ENCODE data around the gene APLN. TPM values are rescaled to one million over a fixed set of nuclear protein-coding genes. Genes with fewer than 3 reads are reported as not detected.

Gene APLN
- total RNA-seq, 4 donors from 2014 or later, result 0.13 to 0.38 (median 0.29) TPM

DNA sequence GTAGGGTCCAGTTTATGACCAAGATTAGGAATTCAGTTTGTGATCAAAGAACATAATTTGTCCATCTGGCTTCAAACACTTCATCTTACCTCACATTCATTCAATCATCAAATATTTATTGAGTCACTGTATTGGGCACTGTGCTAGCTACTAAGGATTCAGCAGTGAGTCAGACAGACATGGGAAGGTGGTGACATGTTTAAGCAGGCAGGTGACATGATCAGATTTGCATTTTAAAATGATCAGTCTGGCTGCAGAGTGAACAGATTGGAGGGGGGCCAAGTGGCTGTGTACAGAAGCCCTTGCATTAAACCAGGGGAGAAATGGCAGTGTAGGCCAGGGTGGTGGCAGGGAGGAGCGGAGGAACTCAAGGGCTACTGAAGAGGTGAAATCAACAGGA lies 25.1 kb upstream of the APLN start:
- Histone ChIP-seq H3K4me1 (peaks cover 14% of the 10 kb centered on the region), H3K4me3 (no peak overlapping the region), H3K27me3 (no peaks in the 10 kb centered on the region), H3K27ac (no peak overlapping the region), H3K36me3 (no peaks in the 10 kb centered on the region), H3K9me3 (no peaks in the 10 kb centered on the region)
- no peak for DNase-seq (ENCODE audit: low spot score in 2 of 2)
- no peak for TF ChIP-seq POLR2A (IDR thresholded peaks at IDR 0.05)
- TF ChIP-seq, protein P1, sequence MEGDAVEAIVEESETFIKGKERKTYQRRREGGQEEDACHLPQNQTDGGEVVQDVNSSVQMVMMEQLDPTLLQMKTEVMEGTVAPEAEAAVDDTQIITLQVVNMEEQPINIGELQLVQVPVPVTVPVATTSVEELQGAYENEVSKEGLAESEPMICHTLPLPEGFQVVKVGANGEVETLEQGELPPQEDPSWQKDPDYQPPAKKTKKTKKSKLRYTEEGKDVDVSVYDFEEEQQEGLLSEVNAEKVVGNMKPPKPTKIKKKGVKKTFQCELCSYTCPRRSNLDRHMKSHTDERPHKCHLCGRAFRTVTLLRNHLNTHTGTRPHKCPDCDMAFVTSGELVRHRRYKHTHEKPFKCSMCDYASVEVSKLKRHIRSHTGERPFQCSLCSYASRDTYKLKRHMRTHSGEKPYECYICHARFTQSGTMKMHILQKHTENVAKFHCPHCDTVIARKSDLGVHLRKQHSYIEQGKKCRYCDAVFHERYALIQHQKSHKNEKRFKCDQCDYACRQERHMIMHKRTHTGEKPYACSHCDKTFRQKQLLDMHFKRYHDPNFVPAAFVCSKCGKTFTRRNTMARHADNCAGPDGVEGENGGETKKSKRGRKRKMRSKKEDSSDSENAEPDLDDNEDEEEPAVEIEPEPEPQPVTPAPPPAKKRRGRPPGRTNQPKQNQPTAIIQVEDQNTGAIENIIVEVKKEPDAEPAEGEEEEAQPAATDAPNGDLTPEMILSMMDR (IDR thresholded peaks at IDR 0.05), result no peak
- TF ChIP-seq EP300 (IDR thresholded peaks at IDR 0.05), result no peak
- TF ChIP-seq POLR2AphosphoS5 (IDR thresholded peaks at IDR 0.05), result no peak
- 97% methylated on average over 1 of the region's 1 CpG for WGBS

DNA sequence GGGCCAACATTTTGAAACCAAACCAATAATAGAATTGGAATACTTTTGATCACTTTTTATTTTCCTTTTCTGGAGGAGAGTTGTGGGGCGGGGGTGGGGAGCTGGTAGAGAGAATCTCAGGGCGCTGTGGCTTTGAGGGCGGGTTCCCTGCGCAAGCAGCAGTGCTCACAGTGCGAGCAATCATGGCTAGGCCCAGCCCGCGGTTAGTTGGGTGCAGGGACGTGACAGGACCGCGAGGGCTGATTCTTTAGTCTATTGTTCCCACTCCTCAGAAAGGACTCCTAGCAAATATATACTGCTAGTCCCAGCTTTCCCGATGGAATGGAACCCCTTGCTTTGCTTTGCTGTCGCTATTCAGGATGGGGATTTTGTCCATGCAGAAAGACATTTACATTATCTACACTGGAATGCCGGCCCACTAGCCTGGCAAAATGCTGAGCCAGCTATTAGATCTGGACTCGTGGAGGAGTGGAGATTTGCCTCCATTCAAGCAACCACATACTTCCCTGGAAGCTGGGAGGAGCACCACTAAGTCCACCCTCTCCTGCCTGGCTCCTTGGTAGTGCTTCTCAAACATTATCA lies 23.9 kb upstream of the APLN start:
- H3K27ac ChIP-seq, result peak overlapping the region; percentile 78
- no peaks in the 10 kb centered on the region for H3K36me3 ChIP-seq
- peak overlapping the region; percentile 51 for H3K4me3 ChIP-seq
- H3K4me1 ChIP-seq, result peaks cover 14% of the 10 kb centered on the region
- H3K27me3 ChIP-seq, result no peaks in the 10 kb centered on the region
- no peak for DNase-seq (ENCODE audit: low spot score in 2 of 2)
- H3K9me3 ChIP-seq, result no peaks in the 10 kb centered on the region
- 40% methylated on average over 14 of the region's 14 CpGs for WGBS
- TF ChIP-seq POLR2AphosphoS5 (IDR thresholded peaks at IDR 0.05) (no peak), EP300 (IDR thresholded peaks at IDR 0.05) (no peak), POLR2A (IDR thresholded peaks at IDR 0.05) (no peak)
- TF ChIP-seq, protein P1 (IDR thresholded peaks at IDR 0.05), result no peak

- Histone ChIP-seq H3K27ac (no peak overlapping the region), H3K4me1 (peaks cover 2% of the 10 kb centered on the region), H3K9me3 (no peaks in the 10 kb centered on the region), H3K4me3 (no peak overlapping the region), H3K27me3 (no peaks in the 10 kb centered on the region), H3K36me3 (no peaks in the 10 kb centered on the region)
- no peak for DNase-seq (ENCODE audit: low spot score in 2 of 2)
- TF ChIP-seq, protein P1 (IDR thresholded peaks at IDR 0.05), result no peak
- no peak for TF ChIP-seq POLR2A (IDR thresholded peaks at IDR 0.05)
- no peak for TF ChIP-seq POLR2AphosphoS5 (IDR thresholded peaks at IDR 0.05)
- TF ChIP-seq EP300 (IDR thresholded peaks at IDR 0.05), result no peak
Observed at GRCh38 chrX:129667412-129667811, 12.7 kb upstream of the APLN start.

DNA sequence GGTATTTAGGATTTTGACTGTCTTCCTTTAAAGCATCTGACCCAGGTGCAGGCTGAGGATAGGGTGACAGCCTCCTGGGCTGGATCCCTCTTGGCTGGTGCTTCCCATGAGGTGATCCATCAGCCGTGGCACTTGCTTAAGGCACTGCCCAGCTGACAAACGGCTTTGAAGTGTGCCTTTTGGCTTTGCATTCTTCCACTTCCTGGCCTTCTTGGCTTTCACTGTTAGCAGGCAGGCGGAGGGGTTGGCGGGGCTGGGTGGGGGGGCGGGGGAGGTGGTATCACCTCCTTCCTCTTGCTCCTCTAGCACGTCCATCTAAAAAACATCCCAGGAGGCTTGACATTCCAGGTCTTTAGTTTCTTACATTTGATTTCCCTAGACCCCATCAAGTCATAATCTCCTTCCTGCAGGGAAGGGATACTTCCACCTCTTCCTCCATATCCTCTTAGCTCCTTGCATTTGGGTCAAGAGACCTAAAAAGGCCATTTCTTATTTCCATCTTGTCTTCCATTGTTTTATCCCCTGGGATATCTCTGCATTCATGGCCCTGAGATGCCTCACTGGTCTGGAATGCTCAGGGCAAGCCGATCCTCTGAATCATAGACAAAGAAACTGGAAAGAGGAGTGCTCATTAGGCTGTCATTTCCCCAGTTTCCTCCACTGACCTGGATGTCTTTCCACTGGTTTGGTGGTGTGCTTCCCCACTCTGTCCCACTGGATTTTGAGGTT lies 11.3 kb upstream of the APLN start:
- Histone ChIP-seq H3K27ac (no peak overlapping the region), H3K9me3 (no peaks in the 10 kb centered on the region), H3K27me3 (no peaks in the 10 kb centered on the region), H3K36me3 (no peaks in the 10 kb centered on the region), H3K4me3 (no peak overlapping the region), H3K4me1 (peaks cover 2% of the 10 kb centered on the region)
- DNase-seq (ENCODE audit: low spot score in 2 of 2), result no peak
- 40% methylated on average over 7 of the region's 7 CpGs for WGBS
- TF ChIP-seq, protein P1 (IDR thresholded peaks at IDR 0.05), result no peak
- TF ChIP-seq POLR2A (IDR thresholded peaks at IDR 0.05) (no peak), POLR2AphosphoS5 (IDR thresholded peaks at IDR 0.05) (no peak), EP300 (IDR thresholded peaks at IDR 0.05) (no peak)

DNA sequence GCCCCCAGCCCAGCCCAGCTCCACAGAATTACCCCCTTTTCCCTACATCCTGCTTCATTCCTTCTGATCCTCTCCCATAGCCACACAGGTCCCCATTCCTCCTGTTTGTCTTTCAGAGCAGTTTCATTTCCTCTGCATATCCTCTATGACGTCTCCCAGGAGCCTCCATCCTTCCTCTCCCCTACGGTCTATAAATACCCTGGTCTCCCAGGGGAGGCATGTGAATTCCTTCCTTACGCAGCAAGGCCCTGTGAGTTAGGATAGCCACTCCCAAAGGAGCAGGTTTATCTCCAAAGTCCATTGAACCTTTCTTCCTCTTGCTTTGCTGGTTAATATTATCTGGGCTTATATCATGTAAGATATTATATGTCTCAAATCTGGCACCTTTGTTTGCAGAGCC lies 8.4 kb upstream of the APLN start:
- WGBS, result 51% methylated on average over 3 of the region's 3 CpGs
- DNase-seq (ENCODE audit: low spot score in 2 of 2), result no peak

More for the DNA sequence above, 8.4 kb upstream of the APLN start:
- H3K27me3 ChIP-seq, result no peaks in the 10 kb centered on the region
- no peak overlapping the region for H3K4me3 ChIP-seq
- H3K9me3 ChIP-seq, result no peaks in the 10 kb centered on the region
- H3K4me1 ChIP-seq, result peaks cover 2% of the 10 kb centered on the region
- H3K27ac ChIP-seq, result no peak overlapping the region
- H3K36me3 ChIP-seq, result no peaks in the 10 kb centered on the region
- TF ChIP-seq, protein P1 (IDR thresholded peaks at IDR 0.05), result no peak
- TF ChIP-seq POLR2AphosphoS5 (IDR thresholded peaks at IDR 0.05) (no peak), POLR2A (IDR thresholded peaks at IDR 0.05) (no peak), EP300 (IDR thresholded peaks at IDR 0.05) (no peak)
